Measurements from ENCODE around the gene TMEM244.

The TMEM244 gene, protein sequence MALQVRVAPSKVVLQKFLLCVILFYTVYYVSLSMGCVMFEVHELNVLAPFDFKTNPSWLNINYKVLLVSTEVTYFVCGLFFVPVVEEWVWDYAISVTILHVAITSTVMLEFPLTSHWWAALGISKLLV

DNA sequence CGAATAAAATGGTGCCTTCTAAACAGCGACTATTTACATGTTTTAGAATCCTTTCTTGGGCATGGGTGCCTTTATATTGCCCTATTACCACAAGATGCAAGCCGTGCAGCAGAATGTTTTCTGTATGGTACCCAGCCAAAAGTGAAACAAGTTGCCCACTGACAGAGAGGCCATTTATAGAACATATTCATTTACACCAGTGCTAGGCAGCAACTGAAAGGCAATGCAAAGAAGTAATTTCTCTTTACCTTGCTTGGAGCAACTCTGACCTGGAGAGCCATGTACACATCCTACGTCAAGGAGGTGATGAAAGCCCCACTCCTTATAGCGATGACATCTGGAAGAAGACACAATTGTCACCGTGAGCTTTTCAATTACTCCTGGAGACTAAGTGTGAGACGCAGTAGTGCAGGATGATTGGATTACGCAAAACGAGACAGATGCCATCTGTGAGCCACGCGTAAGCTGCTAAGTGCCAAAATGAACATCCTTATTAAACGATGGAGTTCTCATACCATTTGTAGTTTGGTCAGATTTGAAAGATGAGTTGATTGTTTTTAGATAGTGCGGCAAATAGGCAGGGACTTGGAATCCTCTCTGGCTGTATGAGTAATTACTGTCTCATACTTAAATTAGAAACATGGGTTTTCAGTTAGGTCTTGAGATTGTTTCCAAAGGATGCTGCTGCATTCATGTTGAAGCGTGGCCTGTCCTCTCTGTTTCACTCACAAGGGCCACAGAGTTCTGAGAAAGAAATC is at the start of gene TMEM244:
Gene TMEM244 (minus strand): TSS at position 408 of the 758 bp plus-strand sequence. CDS start 127 bp downstream, at position 281.
- Histone ChIP-seq H3K4me1 (ENCODE audit: insufficient read depth, low read length) (no peaks in the 10 kb centered on the region), H3K27me3 (ENCODE audit: control insufficient read depth in 1 of 2, insufficient read depth in 2 of 2, low read length in 2 of 2) (no peaks in the 10 kb centered on the region), H3K9ac (ENCODE audit: low read length) (no peak within 1 kb of the TSS), H3K9me3 (ENCODE audit: low read length) (no peaks in the 10 kb centered on the region), H3K27ac (ENCODE audit: low read depth, low read length) (no peak within 1 kb of the TSS), H3K4me3 (ENCODE audit: low read depth in 1 of 2, low read length in 2 of 2) (no peak within 1 kb of the TSS), H3K36me3 (ENCODE audit: insufficient read depth, low read length) (no peaks in the 10 kb centered on the region)

DNA sequence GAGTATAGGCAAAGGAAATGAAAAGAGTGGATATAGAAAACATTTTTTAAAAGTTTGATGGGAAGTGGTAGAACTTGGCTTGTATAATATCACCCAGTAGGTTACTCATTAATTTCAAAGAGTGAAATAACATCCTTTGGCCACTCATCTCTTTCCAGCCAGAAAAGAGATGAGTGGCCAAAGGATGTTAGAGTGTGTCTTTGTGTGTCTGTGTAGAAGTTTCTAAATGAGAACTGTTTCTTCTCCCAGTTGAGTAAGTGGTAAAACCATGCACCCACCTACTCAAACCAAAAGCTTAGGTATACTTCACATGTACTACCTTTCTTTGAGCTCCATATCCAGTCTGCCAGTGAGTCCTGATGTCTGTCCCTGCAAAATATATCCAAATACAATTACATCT is 47.7 kb upstream of the TMEM244 start:
- H3K9ac ChIP-seq (ENCODE audit: low read length), result no peak overlapping the region
- H3K27me3 ChIP-seq (ENCODE audit: control insufficient read depth in 1 of 2, insufficient read depth in 2 of 2, low read length in 2 of 2), result no peaks in the 10 kb centered on the region
- no peak overlapping the region for H3K27ac ChIP-seq (ENCODE audit: low read depth, low read length)
- H3K36me3 ChIP-seq (ENCODE audit: insufficient read depth, low read length), result no peaks in the 10 kb centered on the region
- no peaks in the 10 kb centered on the region for H3K4me1 ChIP-seq (ENCODE audit: insufficient read depth, low read length)
- no peak overlapping the region for H3K4me3 ChIP-seq (ENCODE audit: low read depth in 1 of 2, low read length in 2 of 2)
- H3K9me3 ChIP-seq (ENCODE audit: low read length), result no peaks in the 10 kb centered on the region

DNA sequence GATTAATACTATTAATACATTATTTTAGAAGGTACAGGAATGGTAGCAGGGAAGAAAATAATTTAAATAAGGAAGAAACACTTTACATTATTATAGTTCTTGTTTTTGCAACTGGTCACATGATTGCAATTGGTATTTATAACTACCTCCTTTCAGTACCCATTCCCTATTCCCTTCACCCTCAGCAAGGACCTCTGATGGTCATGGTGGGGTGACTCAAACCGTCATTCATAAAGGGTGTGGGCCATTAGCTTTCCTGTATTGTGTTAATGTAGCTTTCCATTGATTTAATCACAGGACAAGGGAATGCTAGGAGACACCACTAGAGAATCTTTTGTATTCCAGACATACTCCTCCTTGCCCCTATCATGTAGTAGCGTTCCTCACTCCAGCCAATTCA is 47.2 kb upstream of the TMEM244 start:
- Histone ChIP-seq H3K4me3 (ENCODE audit: low read depth in 1 of 2, low read length in 2 of 2) (no peak overlapping the region), H3K27me3 (ENCODE audit: control insufficient read depth in 1 of 2, insufficient read depth in 2 of 2, low read length in 2 of 2) (no peaks in the 10 kb centered on the region), H3K4me1 (ENCODE audit: insufficient read depth, low read length) (no peaks in the 10 kb centered on the region), H3K9ac (ENCODE audit: low read length) (no peak overlapping the region), H3K36me3 (ENCODE audit: insufficient read depth, low read length) (no peaks in the 10 kb centered on the region), H3K27ac (ENCODE audit: low read depth, low read length) (no peak overlapping the region), H3K9me3 (ENCODE audit: low read length) (no peaks in the 10 kb centered on the region)

DNA sequence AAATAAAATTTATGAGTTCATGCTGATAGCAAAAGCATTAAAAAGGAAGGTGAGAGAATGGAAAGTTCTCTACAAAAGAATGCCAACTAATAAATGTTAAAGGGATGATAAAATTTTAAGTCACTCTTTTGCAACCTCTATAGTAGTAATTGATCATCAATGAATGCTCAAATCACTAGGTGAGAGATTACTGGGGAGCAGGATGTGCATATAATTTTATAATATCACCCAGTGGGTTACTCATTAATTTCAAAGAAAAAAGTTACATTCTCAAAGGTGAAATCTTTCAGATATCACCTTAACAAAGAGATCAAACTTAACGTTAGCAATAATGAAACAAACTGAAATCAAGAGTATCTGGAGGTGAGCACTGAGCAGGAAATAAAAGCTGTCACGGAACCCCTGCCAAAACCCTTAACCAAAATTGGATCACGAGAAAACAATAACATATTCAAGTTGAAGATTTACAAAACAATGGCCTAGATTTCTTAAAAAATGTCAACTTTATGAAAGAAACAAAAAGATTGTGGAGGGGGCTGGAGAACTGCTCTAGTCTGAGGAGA is 45.5 kb upstream of the TMEM244 start:
- Histone ChIP-seq H3K4me3 (ENCODE audit: low read depth in 1 of 2, low read length in 2 of 2) (no peak overlapping the region), H3K9me3 (ENCODE audit: low read length) (no peaks in the 10 kb centered on the region), H3K27me3 (ENCODE audit: control insufficient read depth in 1 of 2, insufficient read depth in 2 of 2, low read length in 2 of 2) (no peaks in the 10 kb centered on the region), H3K27ac (ENCODE audit: low read depth, low read length) (no peak overlapping the region), H3K4me1 (ENCODE audit: insufficient read depth, low read length) (no peaks in the 10 kb centered on the region), H3K9ac (ENCODE audit: low read length) (no peak overlapping the region), H3K36me3 (ENCODE audit: insufficient read depth, low read length) (no peaks in the 10 kb centered on the region)

DNA sequence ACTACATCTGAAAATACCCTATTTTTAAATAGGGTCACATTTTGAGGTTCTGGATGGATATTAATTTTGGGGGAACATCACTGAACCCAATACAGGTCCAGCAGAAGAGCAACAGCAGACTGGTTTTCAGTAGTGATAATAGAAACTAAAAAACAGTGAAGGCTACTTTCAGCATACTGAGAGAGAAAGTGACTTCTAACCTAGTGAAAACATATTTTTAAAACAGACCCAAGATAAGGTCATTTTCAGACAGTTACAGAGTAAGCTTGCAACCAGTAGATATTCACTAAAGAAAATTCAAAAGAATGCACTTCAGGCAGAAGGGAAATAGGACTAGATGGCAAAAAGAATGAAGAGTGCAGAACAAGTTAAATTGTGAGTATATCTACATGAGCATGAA is 42.0 kb upstream of the TMEM244 start:
- Histone ChIP-seq H3K9ac (ENCODE audit: low read length) (no peak overlapping the region), H3K4me1 (ENCODE audit: insufficient read depth, low read length) (no peaks in the 10 kb centered on the region), H3K36me3 (ENCODE audit: insufficient read depth, low read length) (no peaks in the 10 kb centered on the region), H3K27me3 (ENCODE audit: control insufficient read depth in 1 of 2, insufficient read depth in 2 of 2, low read length in 2 of 2) (no peaks in the 10 kb centered on the region), H3K27ac (ENCODE audit: low read depth, low read length) (no peak overlapping the region), H3K4me3 (ENCODE audit: low read depth in 1 of 2, low read length in 2 of 2) (no peak overlapping the region), H3K9me3 (ENCODE audit: low read length) (no peaks in the 10 kb centered on the region)

DNA sequence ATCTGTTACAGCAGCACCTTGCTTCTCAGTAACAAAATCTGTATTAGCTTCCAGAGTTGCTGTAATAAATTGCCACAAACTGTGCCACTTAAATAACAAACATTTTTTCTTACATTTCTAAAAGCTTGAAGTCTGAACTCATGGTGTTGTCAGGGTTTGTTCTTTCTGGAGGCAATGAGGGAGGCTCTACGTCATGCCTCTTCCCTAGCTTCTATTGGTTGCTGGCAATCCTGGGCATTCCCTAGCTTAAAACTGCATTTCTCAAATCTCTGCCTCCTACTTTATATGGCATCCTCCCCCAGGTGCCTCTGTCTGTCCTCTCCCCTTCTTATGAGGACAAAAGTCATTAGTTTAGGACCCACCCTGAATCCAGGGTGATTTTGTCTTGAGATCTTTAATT is 41.6 kb upstream of the TMEM244 start:
- no peaks in the 10 kb centered on the region for H3K9me3 ChIP-seq (ENCODE audit: low read length)
- H3K27me3 ChIP-seq (ENCODE audit: control insufficient read depth in 1 of 2, insufficient read depth in 2 of 2, low read length in 2 of 2), result no peaks in the 10 kb centered on the region
- no peak overlapping the region for H3K27ac ChIP-seq (ENCODE audit: low read depth, low read length)
- no peak overlapping the region for H3K9ac ChIP-seq (ENCODE audit: low read length)
- H3K4me1 ChIP-seq (ENCODE audit: insufficient read depth, low read length), result no peaks in the 10 kb centered on the region
- no peak overlapping the region for H3K4me3 ChIP-seq (ENCODE audit: low read depth in 1 of 2, low read length in 2 of 2)
- H3K36me3 ChIP-seq (ENCODE audit: insufficient read depth, low read length), result no peaks in the 10 kb centered on the region

DNA sequence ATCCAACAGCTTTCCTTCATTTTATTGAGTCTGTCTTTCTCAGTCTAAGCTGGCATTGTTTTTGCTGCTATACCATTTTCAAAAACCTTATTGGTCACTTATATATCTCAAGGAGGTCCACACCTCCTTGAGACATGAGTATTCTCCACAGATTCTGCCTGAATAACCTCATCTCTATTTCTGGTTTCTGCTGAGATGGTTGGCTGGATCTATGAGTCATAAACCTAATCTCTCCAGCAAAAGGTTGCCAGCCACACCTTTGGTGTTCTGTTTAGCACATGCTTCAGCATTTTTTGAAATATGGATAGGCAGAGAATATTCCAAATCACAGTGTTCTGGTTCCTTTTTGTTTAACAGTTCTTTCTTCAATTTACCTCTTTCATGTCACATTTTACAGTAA is 40.8 kb upstream of the TMEM244 start:
- H3K27ac ChIP-seq (ENCODE audit: low read depth, low read length), result no peak overlapping the region
- H3K36me3 ChIP-seq (ENCODE audit: insufficient read depth, low read length), result no peaks in the 10 kb centered on the region

DNA sequence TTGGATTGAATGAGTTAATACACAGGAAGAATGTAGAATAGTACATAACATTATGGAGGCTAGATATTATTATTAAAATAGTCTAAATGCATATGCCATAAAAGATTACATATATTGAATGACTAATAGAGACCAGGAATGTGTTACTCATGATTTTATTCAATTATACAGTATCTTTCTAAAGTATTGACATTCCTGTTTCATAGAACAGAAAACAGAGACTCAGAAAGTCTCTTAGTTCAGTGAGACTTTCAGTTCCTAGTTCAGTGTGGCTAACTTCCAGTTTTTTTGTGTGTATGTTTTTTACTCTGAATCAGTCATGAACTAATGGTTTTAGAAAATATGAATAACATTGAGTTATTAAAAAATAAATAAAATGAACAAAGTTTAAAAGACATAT is 34.6 kb upstream of the TMEM244 start:
- Histone ChIP-seq H3K27me3 (ENCODE audit: control insufficient read depth in 1 of 2, insufficient read depth in 2 of 2, low read length in 2 of 2) (no peaks in the 10 kb centered on the region), H3K4me3 (ENCODE audit: low read depth in 1 of 2, low read length in 2 of 2) (no peak overlapping the region), H3K36me3 (ENCODE audit: insufficient read depth, low read length) (no peaks in the 10 kb centered on the region), H3K9me3 (ENCODE audit: low read length) (no peaks in the 10 kb centered on the region), H3K4me1 (ENCODE audit: insufficient read depth, low read length) (no peaks in the 10 kb centered on the region), H3K27ac (ENCODE audit: low read depth, low read length) (no peak overlapping the region), H3K9ac (ENCODE audit: low read length) (no peak overlapping the region)

More for the DNA sequence above, 40.8 kb upstream of the TMEM244 start:
- Histone ChIP-seq H3K9me3 (ENCODE audit: low read length) (no peaks in the 10 kb centered on the region), H3K27me3 (ENCODE audit: control insufficient read depth in 1 of 2, insufficient read depth in 2 of 2, low read length in 2 of 2) (no peaks in the 10 kb centered on the region), H3K9ac (ENCODE audit: low read length) (no peak overlapping the region), H3K4me1 (ENCODE audit: insufficient read depth, low read length) (no peaks in the 10 kb centered on the region), H3K4me3 (ENCODE audit: low read depth in 1 of 2, low read length in 2 of 2) (no peak overlapping the region)

DNA sequence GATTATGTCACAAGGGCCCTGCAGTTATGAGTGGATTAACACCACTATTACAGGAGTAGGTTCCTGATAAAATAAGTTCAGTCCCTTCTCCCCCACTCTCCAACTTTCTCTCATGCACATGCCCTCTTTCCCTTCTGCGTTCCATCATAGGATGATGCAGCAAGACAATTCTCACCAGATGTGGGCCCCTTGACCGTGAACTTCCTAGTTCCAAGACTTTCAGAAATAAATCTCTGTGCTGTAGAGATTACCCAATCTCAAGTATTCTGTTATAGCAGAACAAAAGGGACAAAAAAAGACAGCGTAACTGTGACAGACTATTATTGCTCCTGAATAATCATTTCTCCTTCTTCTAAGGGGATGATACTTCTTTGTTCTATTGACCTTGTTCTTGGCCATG is 33.8 kb upstream of the TMEM244 start:
- Histone ChIP-seq H3K4me1 (ENCODE audit: insufficient read depth, low read length) (no peaks in the 10 kb centered on the region), H3K9me3 (ENCODE audit: low read length) (no peaks in the 10 kb centered on the region), H3K9ac (ENCODE audit: low read length) (no peak overlapping the region), H3K4me3 (ENCODE audit: low read depth in 1 of 2, low read length in 2 of 2) (no peak overlapping the region), H3K36me3 (ENCODE audit: insufficient read depth, low read length) (no peaks in the 10 kb centered on the region), H3K27me3 (ENCODE audit: control insufficient read depth in 1 of 2, insufficient read depth in 2 of 2, low read length in 2 of 2) (no peaks in the 10 kb centered on the region), H3K27ac (ENCODE audit: low read depth, low read length) (no peak overlapping the region)

DNA sequence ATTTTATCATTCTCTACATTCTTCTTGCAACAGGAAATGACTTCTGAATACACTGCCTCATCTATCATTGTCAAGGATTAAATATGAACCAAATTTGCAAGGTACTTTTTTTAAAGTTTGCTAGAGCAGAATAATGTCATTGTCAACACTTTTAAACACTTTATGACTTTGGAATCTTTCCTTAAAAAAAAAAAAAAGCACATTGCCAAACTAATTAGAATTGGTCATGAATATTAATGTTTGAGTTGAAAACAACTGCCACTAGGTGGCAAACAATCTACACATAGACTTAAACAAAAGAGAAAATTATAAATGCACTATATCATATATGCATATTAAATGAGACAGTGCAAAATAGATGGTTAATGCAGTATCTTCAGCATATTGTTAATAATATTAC is 32.5 kb upstream of the TMEM244 start:
- Histone ChIP-seq H3K9ac (ENCODE audit: low read length) (no peak overlapping the region), H3K27ac (ENCODE audit: low read depth, low read length) (no peak overlapping the region), H3K9me3 (ENCODE audit: low read length) (no peaks in the 10 kb centered on the region), H3K36me3 (ENCODE audit: insufficient read depth, low read length) (no peaks in the 10 kb centered on the region), H3K4me3 (ENCODE audit: low read depth in 1 of 2, low read length in 2 of 2) (no peak overlapping the region), H3K4me1 (ENCODE audit: insufficient read depth, low read length) (no peaks in the 10 kb centered on the region), H3K27me3 (ENCODE audit: control insufficient read depth in 1 of 2, insufficient read depth in 2 of 2, low read length in 2 of 2) (no peaks in the 10 kb centered on the region)

DNA sequence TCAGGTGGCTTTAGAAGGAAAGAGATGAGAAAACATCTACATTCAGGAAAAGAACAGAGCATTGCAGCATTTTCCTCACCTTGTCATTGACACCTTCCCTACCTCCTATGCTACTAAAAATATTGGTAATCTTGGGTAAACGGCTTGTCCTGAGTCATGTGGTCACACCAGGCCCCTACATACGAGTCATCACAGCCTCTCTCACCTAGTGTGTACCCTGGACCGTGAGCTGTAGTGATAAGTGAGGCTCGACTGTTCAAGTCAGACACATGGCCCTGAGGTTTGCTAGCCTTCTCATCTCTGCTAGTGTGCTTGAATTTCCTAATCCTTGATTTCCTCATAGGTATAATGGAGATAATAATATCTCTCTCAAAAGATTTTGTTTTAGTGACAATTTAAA is 29.6 kb upstream of the TMEM244 start:
- Histone ChIP-seq H3K27ac (ENCODE audit: low read depth, low read length) (no peak overlapping the region), H3K4me1 (ENCODE audit: insufficient read depth, low read length) (no peaks in the 10 kb centered on the region), H3K27me3 (ENCODE audit: control insufficient read depth in 1 of 2, insufficient read depth in 2 of 2, low read length in 2 of 2) (no peaks in the 10 kb centered on the region), H3K36me3 (ENCODE audit: insufficient read depth, low read length) (no peaks in the 10 kb centered on the region), H3K4me3 (ENCODE audit: low read depth in 1 of 2, low read length in 2 of 2) (no peak overlapping the region), H3K9ac (ENCODE audit: low read length) (no peak overlapping the region), H3K9me3 (ENCODE audit: low read length) (no peaks in the 10 kb centered on the region)

DNA sequence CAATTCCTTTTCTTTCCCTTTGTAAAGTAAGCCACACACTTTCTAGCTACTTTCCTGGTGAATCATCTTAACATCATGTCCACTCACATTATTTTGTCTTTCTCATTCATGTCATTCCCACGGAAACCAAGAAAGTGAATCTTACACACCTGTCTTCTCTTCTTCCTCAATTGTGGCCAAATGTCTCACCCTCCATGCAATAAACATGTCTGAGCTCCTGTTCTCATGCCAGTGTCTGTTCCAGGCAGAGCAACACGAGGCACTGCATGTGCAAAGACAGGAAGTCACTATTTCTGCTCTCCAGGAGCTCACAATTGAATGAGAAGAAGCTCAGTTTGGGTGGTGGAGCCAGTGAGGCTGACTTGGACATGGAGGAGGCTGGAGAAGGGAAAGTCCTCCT is 29.0 kb upstream of the TMEM244 start:
- H3K9ac ChIP-seq (ENCODE audit: low read length), result no peak overlapping the region
- no peaks in the 10 kb centered on the region for H3K36me3 ChIP-seq (ENCODE audit: insufficient read depth, low read length)
- no peaks in the 10 kb centered on the region for H3K9me3 ChIP-seq (ENCODE audit: low read length)
- no peak overlapping the region for H3K4me3 ChIP-seq (ENCODE audit: low read depth in 1 of 2, low read length in 2 of 2)
- H3K27me3 ChIP-seq (ENCODE audit: control insufficient read depth in 1 of 2, insufficient read depth in 2 of 2, low read length in 2 of 2), result no peaks in the 10 kb centered on the region
- no peaks in the 10 kb centered on the region for H3K4me1 ChIP-seq (ENCODE audit: insufficient read depth, low read length)
- no peak overlapping the region for H3K27ac ChIP-seq (ENCODE audit: low read depth, low read length)

All from muscle layer of colon (tissue), 2 donors.